Activated CD4-positive, alpha-beta T cell treated with anti-CD3 and anti-CD28 coated beads, Interleukin-2, amount 50 U/mL, for 4 hours (primary cell): ENCODE measurements around the gene AP3S1.
A peak's percentile ranks its signal among the peaks of the same experiment; 100 is the strongest.
"Not testable (repeated sequence)": the region's sequence is repeated elsewhere in the genome, so short reads cannot be mapped to it uniquely, and the experiment has no call there.

ENCODE experiments used
- DNase-seq, 2 experiments: peaks; one replicate each; pipeline ENCODE4 v3.0.0-alpha.2; 2020

The AP3S1 gene

DNA sequence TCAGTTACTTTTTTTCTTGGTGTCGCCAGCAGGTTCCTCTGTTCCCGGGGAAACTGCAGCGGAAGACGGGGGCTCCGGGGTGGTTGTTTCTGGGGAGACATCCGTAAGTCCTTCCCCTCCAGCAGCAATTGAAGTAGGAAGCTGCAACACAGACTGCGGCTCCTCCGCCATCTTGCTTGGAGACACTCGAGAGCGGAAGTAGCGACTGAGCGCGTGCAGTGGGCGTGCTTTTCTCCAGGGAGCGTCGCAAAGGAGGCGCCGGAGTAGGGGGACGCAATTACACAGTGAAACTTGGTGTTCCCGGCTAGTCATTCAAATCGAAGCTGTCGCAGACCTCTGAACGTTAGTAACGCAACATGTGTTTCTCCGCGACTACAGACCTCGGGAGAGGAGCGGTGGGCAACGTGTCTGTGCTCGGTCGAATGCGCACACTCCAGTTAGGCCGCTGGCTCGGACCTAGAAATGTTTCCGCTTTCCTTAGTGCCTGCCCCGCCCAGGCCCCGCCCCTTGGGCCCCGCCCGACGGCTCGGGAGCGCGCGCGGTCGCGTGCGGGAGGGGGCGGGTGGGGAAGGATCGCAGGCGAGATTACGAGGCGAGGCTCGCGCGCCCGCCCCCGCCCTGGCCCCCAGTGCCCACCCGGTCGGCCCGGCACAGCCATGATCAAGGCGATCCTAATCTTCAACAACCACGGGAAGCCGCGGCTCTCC, at the start of gene AP3S1, which contains the start of gene ATG12:
Gene AP3S1 (plus strand): TSS at position 554 of the 707 bp plus-strand sequence. CDS start 103 bp downstream, at position 657.
Gene ATG12 (minus strand): TSS at position 184 of the 707 bp plus-strand sequence. CDS start 13 bp downstream, at position 171.
- DNase-seq: peak; percentile 85 to 87

DNA sequence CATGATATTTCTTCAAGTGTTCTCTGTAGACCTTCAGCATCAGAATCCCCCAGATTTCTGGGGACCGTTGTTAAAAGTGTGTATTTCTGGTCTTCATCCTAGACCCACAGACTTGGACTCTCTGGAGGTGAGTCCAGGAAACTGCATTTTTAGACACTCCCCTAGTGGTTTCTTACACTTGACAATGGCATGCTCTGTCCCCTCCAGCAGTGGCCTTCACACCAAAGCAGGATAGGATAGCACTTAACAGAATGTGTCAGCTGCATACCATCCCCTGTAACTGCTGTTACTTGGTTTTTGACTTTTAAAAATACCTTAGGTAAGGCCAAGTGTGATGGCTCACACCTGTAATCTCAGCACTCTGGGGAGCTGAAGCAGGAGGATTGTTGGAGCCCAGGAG, 46.0 kb upstream of the AP3S1 start:
- no peak for DNase-seq

DNA sequence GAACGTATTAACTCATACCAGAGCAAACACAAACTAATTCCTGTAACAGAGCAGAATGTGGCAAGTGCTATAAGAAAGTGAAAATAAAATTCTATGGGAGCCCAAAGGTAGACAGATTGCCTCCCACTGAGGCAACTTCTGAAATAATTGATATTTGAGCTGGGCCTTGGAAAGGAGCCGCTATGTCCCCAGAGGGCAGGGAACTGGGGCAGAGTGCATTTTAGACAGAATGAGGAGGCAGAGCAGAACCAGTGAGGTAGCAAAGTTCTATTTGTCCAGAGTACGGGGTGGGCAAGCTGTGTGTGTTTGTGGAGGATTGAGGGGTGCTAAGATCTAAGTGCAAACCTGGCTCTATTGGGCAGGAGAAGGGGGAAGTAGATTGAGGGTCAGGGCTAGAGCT, 45.1 kb upstream of the AP3S1 start:
- DNase-seq: no peak

DNA sequence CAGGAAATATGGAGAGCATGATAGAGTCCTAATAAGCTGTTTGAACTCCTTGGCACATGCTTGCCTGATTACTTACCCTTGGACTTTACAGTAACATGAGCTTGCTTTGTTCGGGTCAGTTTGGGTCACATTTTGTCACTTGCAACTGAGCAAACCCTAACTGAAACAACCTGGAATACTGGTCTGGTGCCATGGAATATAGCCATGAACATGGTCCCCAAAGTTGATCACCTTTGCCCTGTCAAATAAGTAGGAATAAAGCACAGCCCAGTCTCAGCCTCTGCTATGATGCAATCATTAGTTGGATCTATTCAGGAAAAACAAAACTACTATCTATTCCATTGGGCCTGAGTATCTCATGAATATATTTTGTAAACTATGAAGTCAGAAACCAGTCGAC, 43.5 kb upstream of the AP3S1 start:
- no peak for DNase-seq

DNA sequence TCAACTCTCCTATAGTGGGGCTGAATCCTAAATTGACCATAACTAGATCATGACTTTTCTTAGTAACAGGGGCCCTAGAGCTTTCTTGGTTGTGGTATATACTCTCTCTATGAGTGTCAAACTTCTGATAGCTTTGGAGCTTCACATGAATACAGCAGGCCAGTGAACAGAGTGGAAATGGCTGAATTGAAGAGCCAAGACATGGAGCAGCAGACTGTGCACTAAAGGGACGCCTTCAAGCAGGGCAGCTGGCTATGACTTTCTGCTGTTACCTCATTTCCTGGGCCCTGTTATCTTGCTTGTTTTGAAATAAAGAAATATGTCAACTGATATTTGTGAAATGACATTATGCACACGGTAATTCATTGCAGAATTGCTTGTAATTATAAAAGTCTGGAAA, 41.6 kb upstream of the AP3S1 start:
- DNase-seq: no peak

DNA sequence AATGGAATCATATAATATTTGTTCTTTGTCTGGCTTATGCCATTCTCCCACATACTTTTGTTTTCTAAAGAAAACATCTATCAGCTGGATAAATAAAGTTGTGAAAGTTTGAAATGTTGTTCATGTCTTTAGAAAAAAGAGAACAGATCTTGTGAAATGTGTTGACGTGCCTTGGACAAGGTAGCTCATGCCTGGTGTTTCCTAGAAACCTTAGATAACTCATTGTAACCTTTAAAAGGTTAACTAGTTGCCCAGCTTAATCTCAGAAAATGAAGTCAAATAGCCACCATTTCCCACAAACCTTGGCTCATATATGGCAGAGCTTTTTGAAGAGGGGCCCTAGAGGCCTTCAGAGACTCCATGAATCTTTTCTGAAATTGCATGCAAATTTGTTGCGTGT, 40.6 kb upstream of the AP3S1 start:
- DNase-seq: no peak

DNA sequence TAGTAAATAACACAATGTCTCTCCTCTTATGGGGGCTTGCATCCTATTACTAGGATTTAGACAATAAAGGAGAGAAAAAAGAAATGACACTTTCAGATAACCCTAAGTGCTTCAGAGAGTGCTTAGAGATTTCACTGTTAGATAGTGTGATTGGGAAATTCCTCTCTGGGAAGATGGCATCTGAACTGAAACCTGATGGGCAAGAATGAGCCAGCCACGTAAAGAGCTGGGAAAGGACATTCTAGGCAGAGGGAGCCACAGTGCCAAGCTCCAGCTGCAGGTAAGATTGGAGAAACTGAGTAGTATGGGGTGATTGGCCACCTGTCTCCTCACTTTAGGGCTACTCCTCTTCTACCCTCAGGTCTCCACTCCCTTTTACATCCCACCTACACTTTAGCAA, 39.8 kb upstream of the AP3S1 start:
- no peak for DNase-seq

DNA sequence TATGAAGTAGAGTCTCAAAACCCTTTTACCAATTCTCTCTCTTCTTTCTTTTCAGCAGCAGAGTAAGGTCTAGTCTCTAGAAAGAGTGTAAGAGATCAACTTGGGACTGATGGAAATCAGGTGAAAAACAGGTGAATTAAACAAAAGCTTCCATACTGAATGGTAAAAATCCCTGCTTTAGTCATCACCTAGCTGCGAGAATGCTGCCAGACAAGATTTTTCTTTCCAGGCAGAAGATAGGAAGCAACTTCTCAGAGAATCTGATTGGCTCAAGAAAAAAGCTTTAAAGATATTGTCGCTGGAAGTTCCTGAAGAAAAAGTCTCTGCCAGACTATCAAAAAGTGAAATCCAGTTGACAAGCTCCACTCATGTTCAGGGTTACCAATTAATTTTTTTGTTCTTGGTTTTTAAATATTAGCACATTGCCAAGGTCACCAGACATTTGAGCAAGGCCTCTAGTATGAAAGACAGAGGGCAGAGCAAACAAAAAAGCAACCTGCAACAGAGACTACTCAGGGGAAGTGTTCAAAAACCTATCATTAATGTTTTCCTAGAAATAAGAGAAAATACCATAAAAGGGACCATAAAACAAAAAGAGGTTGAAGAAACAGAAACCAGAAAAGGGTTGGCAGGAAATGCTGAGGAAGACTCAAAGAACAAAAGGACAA, 34.6 kb upstream of the AP3S1 start:
- DNase-seq: no peak

DNA sequence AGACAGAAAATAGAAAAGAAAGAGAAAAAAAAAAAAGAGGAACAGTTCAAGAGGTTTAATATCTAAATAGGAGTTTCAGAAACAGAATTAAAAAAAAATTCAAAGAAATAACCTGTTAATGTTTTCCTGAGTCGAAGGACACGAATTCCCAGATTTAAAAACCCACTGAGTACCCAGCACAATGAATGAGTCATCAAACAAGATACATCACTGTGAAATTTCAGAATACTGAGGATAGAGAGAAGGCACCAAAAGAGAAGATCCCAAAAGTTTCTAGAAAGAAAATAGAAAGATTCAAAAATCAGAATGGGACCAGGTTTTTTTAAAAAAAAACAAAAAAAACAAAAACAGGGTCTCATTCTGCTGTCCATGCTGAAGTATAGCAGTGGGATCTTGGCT, 34.1 kb upstream of the AP3S1 start:
- DNase-seq: no peak

DNA sequence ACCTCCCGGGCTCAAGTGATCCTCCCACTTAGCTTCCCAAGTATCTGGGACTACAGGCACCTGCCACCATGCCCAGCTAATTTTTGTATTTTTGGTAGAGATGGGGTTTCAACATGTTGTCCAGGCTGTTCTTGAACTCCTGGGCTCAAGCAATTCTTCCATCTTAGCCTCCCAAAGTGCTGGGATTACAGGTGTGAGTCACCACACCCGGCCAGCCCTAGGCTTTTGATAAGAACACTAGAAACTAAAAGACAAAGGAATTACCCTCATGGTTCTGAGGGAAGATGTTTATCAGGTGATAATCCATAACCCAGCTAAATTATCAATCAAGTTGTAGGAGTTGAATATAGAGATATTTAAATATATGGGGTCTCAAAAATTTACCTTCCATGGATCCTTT, 33.7 kb upstream of the AP3S1 start:
- not testable (repeated sequence) for DNase-seq

DNA sequence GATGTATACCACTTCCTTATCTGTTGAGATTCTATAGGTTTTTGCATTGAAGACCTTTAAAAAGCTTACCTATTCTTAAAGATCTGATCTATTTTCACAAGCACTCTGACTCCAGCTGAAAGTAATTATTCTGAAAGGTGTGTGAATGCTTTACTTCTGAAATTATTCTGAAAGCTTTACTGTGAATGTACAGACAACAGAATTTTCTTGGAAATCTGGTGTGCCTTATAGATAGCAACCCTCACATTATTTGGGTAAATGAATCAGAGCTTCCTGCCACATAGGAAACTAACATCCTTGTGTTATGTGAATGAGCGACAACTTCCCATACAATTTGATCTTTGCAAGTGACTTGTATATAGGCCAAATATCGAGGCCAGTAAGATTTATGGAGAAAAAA, 31.8 kb upstream of the AP3S1 start:
- DNase-seq: no peak

DNA sequence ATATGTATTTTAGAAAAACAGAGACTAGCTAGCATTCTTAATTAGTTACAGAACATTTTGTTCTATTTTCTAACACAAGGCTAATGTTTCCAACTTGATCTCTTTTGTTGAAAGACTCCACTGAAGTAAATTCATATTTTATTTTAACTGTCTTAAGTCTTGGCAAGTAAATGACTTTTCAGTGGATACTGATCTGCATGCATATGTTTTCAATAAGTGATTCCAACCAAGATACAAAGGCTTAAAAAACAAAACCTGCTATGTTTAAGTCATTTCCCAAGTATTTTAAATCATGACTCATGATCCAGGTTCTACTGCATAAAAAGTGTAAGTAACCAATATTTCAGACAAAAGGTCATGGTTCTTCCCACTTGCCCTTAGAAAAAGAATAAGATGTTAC, 31.0 kb upstream of the AP3S1 start:
- no peak for DNase-seq

DNA sequence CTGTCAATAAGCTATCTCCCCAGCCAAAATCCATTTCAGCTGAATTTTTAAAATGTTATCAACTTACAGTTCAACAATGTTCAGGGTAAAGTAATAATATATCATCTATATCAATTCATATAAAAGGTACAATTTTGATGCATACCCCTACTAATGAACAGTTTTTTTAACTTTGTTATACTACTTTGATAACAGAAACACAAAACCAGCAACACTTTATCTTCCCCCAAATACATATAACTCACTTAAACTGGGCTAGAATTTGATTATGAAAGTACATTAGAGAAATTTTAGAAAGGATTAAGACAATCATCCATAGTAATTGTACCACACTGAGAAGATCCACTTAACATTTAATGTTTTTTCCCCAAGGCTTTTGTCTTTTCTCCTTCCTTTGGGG, 30.3 kb upstream of the AP3S1 start:
- no peak for DNase-seq

DNA sequence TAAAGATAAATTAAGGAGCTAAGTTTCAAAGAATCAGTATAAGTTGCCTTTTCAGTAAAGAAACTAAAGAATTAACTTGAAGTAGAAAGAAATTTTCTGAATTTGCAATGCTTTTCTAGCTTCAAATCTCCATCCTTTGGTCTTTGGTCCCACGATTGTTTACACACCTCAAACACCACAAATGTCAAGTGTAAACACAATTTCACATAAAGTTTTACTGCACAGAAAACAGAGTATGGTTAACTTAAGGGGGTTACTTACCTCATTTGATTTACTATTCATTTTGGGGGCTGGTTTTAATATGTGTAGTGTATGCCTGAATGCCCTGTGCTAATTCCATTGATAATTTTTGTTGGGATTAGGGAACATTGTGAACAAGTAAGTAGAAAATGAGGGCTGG, 29.4 kb upstream of the AP3S1 start:
- no peak for DNase-seq

DNA sequence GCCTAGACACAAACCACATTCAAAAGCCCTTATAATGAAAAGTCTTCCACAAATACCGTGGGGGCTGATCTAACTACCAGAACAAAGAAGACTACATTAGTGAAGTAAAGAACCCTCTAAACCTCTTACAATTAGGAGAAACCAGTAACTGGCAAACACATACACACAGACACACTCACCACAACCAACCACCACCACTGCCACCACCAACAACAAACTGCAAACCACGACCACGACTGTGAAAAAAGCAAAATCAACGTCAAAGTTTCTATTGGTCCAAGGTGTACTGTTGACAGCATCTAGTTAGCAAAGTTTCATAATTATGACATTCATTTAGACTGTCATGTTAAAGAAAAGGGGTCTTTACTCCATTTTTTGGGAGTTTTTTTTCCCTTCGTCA, 28.0 kb upstream of the AP3S1 start:
- DNase-seq: no peak

DNA sequence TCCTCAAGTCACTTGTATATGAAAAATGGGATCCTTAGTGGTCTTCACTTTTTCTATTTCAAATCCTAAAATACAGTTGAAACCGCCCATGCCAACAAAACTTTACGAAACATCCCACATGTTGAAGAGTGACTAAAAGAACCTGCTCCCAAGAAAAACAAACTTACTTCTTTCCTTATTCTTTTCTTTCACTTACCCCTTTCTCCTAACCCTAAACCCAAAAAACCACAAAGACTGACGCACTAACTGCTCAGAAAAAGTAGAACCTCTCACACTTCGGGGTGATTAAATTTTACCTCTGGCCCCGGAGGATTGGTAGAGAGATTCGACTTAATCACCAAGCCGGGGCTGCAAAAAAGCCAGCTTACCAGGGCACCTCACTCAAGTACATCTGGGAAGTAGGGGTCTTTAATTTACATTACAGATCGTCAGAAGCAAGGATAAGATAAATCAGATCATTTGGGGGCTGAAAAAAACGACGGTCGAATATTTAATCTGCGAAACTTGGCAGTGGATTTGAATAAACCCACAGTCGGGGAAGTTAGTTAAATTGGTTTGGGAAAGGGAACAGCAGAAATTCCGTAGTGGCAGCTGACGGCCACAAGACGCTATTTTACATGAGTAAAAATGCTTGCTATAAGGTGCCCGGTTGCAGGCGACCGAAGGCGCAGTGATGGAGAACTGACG, 26.6 kb upstream of the AP3S1 start:
- no peak for DNase-seq

DNA sequence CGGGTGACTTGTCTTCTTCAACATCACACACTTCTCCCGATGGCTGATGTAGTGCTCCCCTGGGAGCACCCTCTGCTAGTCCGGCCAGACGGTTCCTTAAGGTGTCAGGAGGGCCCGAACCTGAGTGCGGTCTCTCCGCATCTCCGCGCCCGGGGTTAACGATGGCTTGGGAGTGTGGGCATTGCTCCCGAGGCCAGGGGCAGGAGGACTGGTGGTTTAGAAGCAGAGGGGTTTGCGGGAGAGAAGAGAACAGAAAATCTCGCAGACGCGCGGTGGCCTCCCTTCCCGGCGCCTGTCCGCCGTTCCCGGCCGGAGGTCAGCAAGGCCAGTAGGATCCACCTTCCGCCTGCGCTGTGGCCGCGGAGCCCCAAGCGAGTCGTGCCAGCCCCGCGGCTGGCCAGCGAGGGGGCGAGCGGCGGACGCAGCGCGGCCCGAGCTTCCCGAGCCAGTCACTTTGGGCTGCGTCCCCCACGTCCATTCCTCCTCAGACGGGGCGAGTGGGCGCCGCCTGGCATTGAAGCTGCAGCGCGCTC, 26.0 kb upstream of the AP3S1 start:
- no peak for DNase-seq

DNA sequence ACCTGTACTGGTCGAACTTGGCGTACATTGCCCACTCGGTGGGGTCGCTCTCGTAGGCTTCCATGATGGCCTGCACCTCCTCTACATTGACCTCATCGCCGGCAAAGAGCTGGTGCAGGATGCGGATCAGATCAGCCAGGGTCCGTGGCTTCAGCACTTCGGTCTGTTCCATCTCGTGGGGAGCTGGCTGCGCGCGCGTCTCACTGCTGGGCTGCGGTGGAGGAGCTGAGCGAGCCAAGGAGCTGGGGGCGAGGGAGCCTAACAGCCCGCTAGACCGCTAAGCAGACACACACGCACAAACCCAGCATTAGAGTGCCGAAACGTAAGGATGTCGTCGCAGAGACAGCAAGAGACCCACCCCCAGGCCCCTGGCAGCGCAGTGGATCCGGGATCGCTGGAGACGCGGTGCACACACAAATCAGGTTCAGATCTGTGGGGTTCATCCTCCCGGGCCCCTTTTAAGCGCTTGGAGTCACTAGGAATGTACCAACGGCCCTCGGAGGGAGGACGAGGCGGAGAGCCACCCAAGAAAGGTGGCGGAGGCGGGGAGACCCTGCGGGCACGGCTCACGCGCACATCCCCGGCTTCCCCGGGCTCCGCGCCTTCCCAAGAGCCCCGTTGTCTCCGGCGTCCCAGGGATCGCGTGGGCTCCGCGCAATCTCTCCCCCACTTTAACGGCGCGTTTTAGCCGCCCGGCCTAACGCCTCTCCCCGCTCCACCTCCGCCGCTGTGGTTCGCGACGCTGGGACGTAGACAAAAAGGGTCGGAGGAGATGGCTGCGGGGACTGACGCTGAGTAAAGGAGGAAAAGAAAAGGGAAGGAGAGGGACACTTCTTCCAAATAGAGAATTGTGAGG, 25.3 kb upstream of the AP3S1 start, which contains the start of gene CDO1:
Gene CDO1 (minus strand): TSS at position 434 of the 856 bp plus-strand sequence. CDS start 262 bp downstream, at position 172.
- DNase-seq: no peak

DNA sequence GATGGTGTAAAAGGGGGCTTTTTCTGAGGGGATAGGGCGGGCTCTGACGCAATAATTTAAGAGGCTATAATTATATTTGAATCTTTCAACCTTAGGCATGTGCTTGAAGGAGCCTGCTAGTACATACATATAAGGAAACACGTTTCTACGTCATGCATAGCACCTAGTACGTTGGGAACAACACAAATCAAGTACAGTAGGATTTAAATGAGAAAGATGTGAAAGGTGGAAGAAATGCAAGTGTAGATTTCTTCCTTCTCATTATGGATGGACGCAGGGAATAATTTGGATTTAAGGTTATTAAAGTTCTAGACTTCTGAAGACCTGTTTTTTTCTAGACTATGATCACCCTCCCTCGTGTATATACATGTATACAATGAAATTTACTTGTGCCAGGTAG, 24.3 kb upstream of the AP3S1 start:
- no peak for DNase-seq

DNA sequence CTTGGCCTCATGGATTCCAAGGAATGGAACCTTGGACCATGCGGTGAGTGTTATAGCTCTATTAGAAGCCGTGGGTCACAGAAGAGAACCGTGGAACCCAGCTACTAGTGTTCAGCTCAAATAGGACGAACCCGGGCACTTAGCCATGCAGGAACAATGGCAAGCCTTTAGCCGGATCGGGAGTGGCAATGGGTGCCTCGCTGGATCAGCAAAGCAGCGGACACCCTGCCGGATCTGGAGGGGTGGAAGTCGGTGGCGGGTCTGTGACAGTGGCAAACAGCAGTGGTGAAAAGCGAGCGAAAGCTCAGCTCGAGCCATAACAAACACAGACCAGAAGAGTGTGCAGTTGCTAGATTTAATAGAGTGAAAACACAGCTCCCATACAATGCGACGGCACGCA, 22.9 kb upstream of the AP3S1 start:
- DNase-seq: no peak

DNA sequence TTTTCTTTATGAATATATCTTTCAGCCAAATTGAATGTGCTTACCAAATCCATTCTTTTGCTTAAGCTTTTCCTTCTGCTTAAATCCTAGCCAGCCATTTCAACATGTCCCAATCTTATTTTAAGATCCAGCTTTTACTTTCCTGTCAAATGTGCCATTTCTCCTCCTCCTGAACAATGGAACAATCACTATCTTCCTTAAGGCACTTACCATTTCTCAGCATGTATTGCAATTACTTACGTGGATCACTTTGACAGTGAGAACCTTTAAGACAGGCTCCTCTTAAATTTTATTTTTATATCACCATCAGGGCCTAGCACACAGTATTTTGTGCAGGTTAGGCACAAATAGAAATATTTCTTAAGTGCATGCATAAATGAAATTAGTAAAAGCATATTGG, 20.9 kb upstream of the AP3S1 start:
- DNase-seq: no peak

DNA sequence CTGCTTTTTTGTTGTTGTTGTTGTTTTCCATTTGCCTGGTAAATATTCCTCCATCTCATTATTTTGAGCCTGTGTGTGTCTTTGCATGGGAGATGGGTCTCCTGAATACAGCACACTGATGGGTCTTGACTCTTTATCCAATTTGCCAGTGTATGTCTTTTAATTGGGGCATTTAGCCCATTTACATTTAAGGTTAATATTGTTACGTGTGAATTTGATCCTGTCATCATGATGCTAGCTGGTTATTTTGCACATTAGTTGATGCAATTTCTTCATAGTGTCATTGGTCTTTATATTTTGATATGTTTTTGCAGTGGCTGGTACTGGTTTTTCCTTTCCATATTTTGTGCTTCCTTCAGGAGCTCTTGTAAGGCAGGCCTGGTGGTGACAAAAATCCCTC, 16.8 kb upstream of the AP3S1 start:
- not testable (repeated sequence) for DNase-seq

DNA sequence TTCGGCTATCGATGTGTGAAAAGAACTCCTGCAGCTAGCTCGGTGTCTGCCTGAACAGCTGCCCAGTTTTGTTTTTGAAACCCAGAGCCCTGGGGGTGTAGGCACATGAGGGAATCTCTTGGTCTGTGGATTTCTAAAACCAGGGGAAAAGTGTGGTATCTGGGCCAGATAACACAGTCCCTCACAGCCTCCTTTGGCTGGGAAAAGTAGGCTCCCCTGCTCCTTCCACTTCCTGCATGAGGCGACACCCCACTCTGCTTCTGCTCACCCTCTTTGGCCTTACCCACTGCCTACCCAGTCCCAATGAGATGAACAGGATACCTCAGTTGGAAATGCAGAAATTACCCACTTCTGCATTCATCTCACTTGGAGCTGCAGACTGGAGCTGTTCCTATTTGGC, 15.8 kb upstream of the AP3S1 start:
- no peak for DNase-seq
